NCI-H524 (cell line): ENCODE data around the gene ARHGAP10.
"Not testable (repeated sequence)": the region's sequence is repeated elsewhere in the genome, so short reads cannot be mapped to it uniquely, and the experiment has no call there.

Experiments
- DNase-seq, 2 experiments: peaks; one replicate each; lab custom pipeline; 2025; lab: John Stamatoyannopoulos, UW

Gene ARHGAP10

GRCh38 chr4:147794787-147795413 lies 63.0 kb downstream of the ARHGAP10 start:
- no peak for DNase-seq

GRCh38 chr4:147799057-147799456 lies 67.2 kb downstream of the ARHGAP10 start:
- not testable (repeated sequence) for DNase-seq

GRCh38 chr4:147799986-147800555 lies 68.2 kb downstream of the ARHGAP10 start:
- no peak for DNase-seq

GRCh38 chr4:147801820-147802219 lies 69.9 kb downstream of the ARHGAP10 start:
- DNase-seq: no peak

GRCh38 chr4:147802346-147802745 lies 70.5 kb downstream of the ARHGAP10 start:
- no peak for DNase-seq

GRCh38 chr4:147805946-147806345 lies 74.1 kb downstream of the ARHGAP10 start:
- no peak for DNase-seq

GRCh38 chr4:147808447-147808846 lies 76.6 kb downstream of the ARHGAP10 start:
- DNase-seq: no peak

GRCh38 chr4:147809211-147809610 lies 77.3 kb downstream of the ARHGAP10 start:
- no peak for DNase-seq

- no peak for DNase-seq
These were observed 80.0 kb downstream of the ARHGAP10 start for GRCh38 chr4:147811878-147812277.

- DNase-seq: no peak
These were observed 81.4 kb downstream of the ARHGAP10 start for GRCh38 chr4:147813109-147813773.

GRCh38 chr4:147813973-147814372 lies 82.1 kb downstream of the ARHGAP10 start:
- DNase-seq: no peak

GRCh38 chr4:147814376-147814775 lies 82.5 kb downstream of the ARHGAP10 start:
- DNase-seq: no peak

GRCh38 chr4:147815741-147816140 lies 83.9 kb downstream of the ARHGAP10 start:
- DNase-seq: no peak

- DNase-seq: no peak
These were observed 84.7 kb downstream of the ARHGAP10 start for GRCh38 chr4:147816382-147817254.

- DNase-seq: no peak
These were observed 89.1 kb downstream of the ARHGAP10 start for GRCh38 chr4:147820975-147821374.

- DNase-seq: no peak
These were observed 89.7 kb downstream of the ARHGAP10 start for GRCh38 chr4:147821555-147821954.

GRCh38 chr4:147822128-147822527 lies 90.2 kb downstream of the ARHGAP10 start:
- DNase-seq: peak; percentile 23 to 62

GRCh38 chr4:147823130-147823529 lies 91.2 kb downstream of the ARHGAP10 start:
- DNase-seq: no peak

- DNase-seq: no peak
These were observed 92.4 kb downstream of the ARHGAP10 start for GRCh38 chr4:147824316-147824715.

- DNase-seq: no peak
These were observed 93.0 kb downstream of the ARHGAP10 start for GRCh38 chr4:147824884-147825283.

GRCh38 chr4:147825451-147826287 lies 93.8 kb downstream of the ARHGAP10 start:
- no peak for DNase-seq

- DNase-seq: no peak
These were observed 94.4 kb downstream of the ARHGAP10 start for GRCh38 chr4:147826288-147826646.
